Endothelial cell of umbilical vein (primary cell): ENCODE data around the gene EIF2AK3.

Experiments used
- CTCF ChIP-seq, 2 donors: IDR thresholded peaks; 1 replicate in 1 of 2; 2 replicates in 1 of 2; pipeline ENCODE4 v1.5.1; 2011; ENCODE audit warnings: low read length in 2 of 2, mild to moderate bottlenecking in 2 of 2, moderate library complexity in 2 of 2, control low read depth in 1 of 2, inconsistent platforms in 1 of 2, low read depth in 1 of 2; ENCODE audit not compliant: insufficient read depth in 1 of 2; ENCODE audit errors: extremely low read depth in 1 of 2
- EZH2 ChIP-seq: IDR thresholded peaks from 2 replicates; pipeline ENCODE4 v1.6.1; 2012; ENCODE audit warnings: borderline replicate concordance, low read depth, mild to moderate bottlenecking, moderate library complexity, low read length, inconsistent platforms; ENCODE audit not compliant: severe bottlenecking
- GATA2 ChIP-seq: IDR thresholded peaks from 2 replicates; pipeline ENCODE4 v1.7.0; 2011; ENCODE audit warnings: low read depth, mild to moderate bottlenecking, moderate library complexity, mixed read lengths, low read length; ENCODE audit not compliant: insufficient read length, insufficient read depth
- JUN ChIP-seq: IDR thresholded peaks from 2 replicates; pipeline ENCODE4 v1.6.1; 2011; ENCODE audit warnings: borderline replicate concordance, low read depth; ENCODE audit not compliant: insufficient read length, insufficient read depth
- MAX ChIP-seq: IDR thresholded peaks from 2 replicates; pipeline ENCODE4 v1.6.1; 2011; ENCODE audit not compliant: insufficient read depth, insufficient read length
- POLR2A ChIP-seq: IDR thresholded peaks from 2 replicates; pipeline ENCODE4 v1.6.1; 2012; ENCODE audit warnings: low read depth, mild to moderate bottlenecking, control low read depth, low read length
- POLR2AphosphoS5 ChIP-seq: IDR thresholded peaks from 2 replicates; pipeline ENCODE4 v1.6.1; 2012; ENCODE audit warnings: low read depth, mild to moderate bottlenecking, control low read depth, low read length, moderate library complexity; ENCODE audit not compliant: insufficient read depth

GRCh38 chr2:88530081-88530480 lies 97.2 kb downstream of the EIF2AK3 start:
- no peak for TF ChIP-seq POLR2A
- TF ChIP-seq CTCF (IDR thresholded peaks at IDR 0.05; ENCODE audit: extremely low read depth in 1 of 2, insufficient read depth in 1 of 2, low read depth in 1 of 2, low read length in 2 of 2): no peak
- TF ChIP-seq EZH2: no peak
- no peak for TF ChIP-seq POLR2AphosphoS5
- no peak for TF ChIP-seq JUN
- TF ChIP-seq GATA2: no peak
- TF ChIP-seq MAX: no peak
